ENCODE measurements around the gene LRP2. TPM values are rescaled to one million over a fixed set of nuclear protein-coding genes. Genes with fewer than 3 reads are reported as not detected.

Gene LRP2
- polyA plus RNA-seq, 1 donor (not counting 4 experiments of a cell fraction or from before 2014, with no cell fraction given) = not detected

GRCh38 chr2:169203952-169204351 is 158.4 kb downstream of the LRP2 start:
- Histone ChIP-seq H3K9ac (ENCODE audit: control insufficient read depth, extremely low read depth, insufficient read depth, low read length) (no peak overlapping the region), H3K79me2 (ENCODE audit: control insufficient read depth, insufficient read depth, low read length) (no peaks in the 10 kb centered on the region), H3K4me3 (ENCODE audit: control insufficient read depth in 2 of 3, extremely low read depth in 1 of 3, insufficient read depth in 2 of 3, low read depth in 1 of 3, low read length in 3 of 3) (no peak overlapping the region), H3K9me1 (ENCODE audit: control insufficient read depth, extremely low read depth, insufficient read depth, low read length) (no peaks in the 10 kb centered on the region), H3K27me3 (ENCODE audit: control insufficient read depth, extremely low read depth, insufficient read depth, low read length) (no peaks in the 10 kb centered on the region), H4K20me1 (ENCODE audit: control insufficient read depth, extremely low read depth, insufficient read depth, low read length) (no peaks in the 10 kb centered on the region), H3K4me2 (ENCODE audit: control insufficient read depth, extremely low read depth, insufficient read depth, low read depth, low read length) (no peak overlapping the region), H3K9me3 (ENCODE audit: control insufficient read depth, low read depth, low read length) (no peaks in the 10 kb centered on the region), H3K27ac (ENCODE audit: control insufficient read depth, insufficient read depth, low read length) (no peak overlapping the region), H2AFZ (ENCODE audit: control insufficient read depth, low read length) (no peak overlapping the region), H3K36me3 (ENCODE audit: control insufficient read depth in 2 of 2, extremely low read depth in 1 of 2, insufficient read depth in 2 of 2, low read length in 2 of 2) (no peaks in the 10 kb centered on the region), H3K4me1 (ENCODE audit: control insufficient read depth, extremely low read depth, insufficient read depth, low read length) (no peaks in the 10 kb centered on the region)
- FAIRE-seq (no peak), DNase-seq (ENCODE audit: low read depth, low spot score) (no peak)
- dilution Hi-C loops (cut with MboI; ENCODE audit: extremely low pct_ligation_motif_present, low sequenced_read_pairs) = no loop called here
- no peak for TF ChIP-seq CTCF (optimal IDR thresholded peaks at IDR 0.05 in 1 of 3, IDR thresholded peaks at IDR 0.05 in 1 of 3, conservative IDR thresholded peaks at IDR 0.05 in 1 of 3; ENCODE audit: extremely low read depth in 1 of 3, insufficient read depth in 2 of 3, low read length in 3 of 3)
- TF ChIP-seq EZH2 (IDR thresholded peaks at IDR 0.05; ENCODE audit: low read length) = no peak

GRCh38 chr2:169200756-169201155 is 161.6 kb downstream of the LRP2 start:
- no peak for TF ChIP-seq EZH2 (IDR thresholded peaks at IDR 0.05; ENCODE audit: low read length)
- TF ChIP-seq CTCF (optimal IDR thresholded peaks at IDR 0.05 in 1 of 3, IDR thresholded peaks at IDR 0.05 in 1 of 3, conservative IDR thresholded peaks at IDR 0.05 in 1 of 3; ENCODE audit: extremely low read depth in 1 of 3, insufficient read depth in 2 of 3, low read length in 3 of 3) = no peak
- FAIRE-seq (no peak), DNase-seq (ENCODE audit: low read depth, low spot score) (no peak)

More at GRCh38 chr2:169200756-169201155, 161.6 kb downstream of the LRP2 start:
- dilution Hi-C loops (cut with MboI; ENCODE audit: extremely low pct_ligation_motif_present, low sequenced_read_pairs) = no loop called here
- no peaks in the 10 kb centered on the region for H3K36me3 ChIP-seq (ENCODE audit: control insufficient read depth in 2 of 2, extremely low read depth in 1 of 2, insufficient read depth in 2 of 2, low read length in 2 of 2)
- no peak overlapping the region for H2AFZ ChIP-seq (ENCODE audit: control insufficient read depth, low read length)
- H3K4me3 ChIP-seq (ENCODE audit: control insufficient read depth in 2 of 3, extremely low read depth in 1 of 3, insufficient read depth in 2 of 3, low read depth in 1 of 3, low read length in 3 of 3) = no peak overlapping the region
- H3K4me2 ChIP-seq (ENCODE audit: control insufficient read depth, extremely low read depth, insufficient read depth, low read depth, low read length) = no peak overlapping the region
- no peaks in the 10 kb centered on the region for H3K9me1 ChIP-seq (ENCODE audit: control insufficient read depth, extremely low read depth, insufficient read depth, low read length)
- H3K9me3 ChIP-seq (ENCODE audit: control insufficient read depth, low read depth, low read length) = no peaks in the 10 kb centered on the region
- no peak overlapping the region for H3K27ac ChIP-seq (ENCODE audit: control insufficient read depth, insufficient read depth, low read length)
- no peak overlapping the region for H3K9ac ChIP-seq (ENCODE audit: control insufficient read depth, extremely low read depth, insufficient read depth, low read length)
- H4K20me1 ChIP-seq (ENCODE audit: control insufficient read depth, extremely low read depth, insufficient read depth, low read length) = no peaks in the 10 kb centered on the region
- no peaks in the 10 kb centered on the region for H3K27me3 ChIP-seq (ENCODE audit: control insufficient read depth, extremely low read depth, insufficient read depth, low read length)
- H3K79me2 ChIP-seq (ENCODE audit: control insufficient read depth, insufficient read depth, low read length) = no peaks in the 10 kb centered on the region
- H3K4me1 ChIP-seq (ENCODE audit: control insufficient read depth, extremely low read depth, insufficient read depth, low read length) = no peaks in the 10 kb centered on the region

Data from keratinocyte (primary cell).